WTC11 (cell line): ENCODE results near the gene SOCS2.

Source experiments
- CBFB ChIP-seq: sonication (generic); formaldehyde crosslinking; IDR thresholded peaks from 2 replicates; pipeline ENCODE4 v1.8.1; 2022; ENCODE audit warnings: mild to moderate bottlenecking, low read depth, missing genetic modification reagents
- CREM ChIP-seq: sonication (generic); formaldehyde crosslinking; IDR thresholded peaks from 2 replicates; pipeline ENCODE4 v1.8.1; 2022; ENCODE audit warnings: mild to moderate bottlenecking, missing genetic modification reagents, moderate library complexity
- CTCF ChIP-seq: fragments of 200-600 bp; IDR thresholded peaks from 2 replicates; pipeline ENCODE4 v1.8.0; 2022; ENCODE audit warnings: antibody characterized with exemption
- ESRRA ChIP-seq: sonication (generic); formaldehyde crosslinking; IDR thresholded peaks from 2 replicates; pipeline ENCODE4 v1.8.1; 2022; ENCODE audit warnings: mild to moderate bottlenecking, missing genetic modification reagents, borderline replicate concordance
- FOXP1 ChIP-seq: sonication (generic); formaldehyde crosslinking; IDR thresholded peaks from 2 replicates; pipeline ENCODE4 v1.8.0; 2022; ENCODE audit warnings: missing genetic modification reagents, mild to moderate bottlenecking, moderate library complexity, borderline replicate concordance
- FOXP4 ChIP-seq: sonication (generic); formaldehyde crosslinking; IDR thresholded peaks from 2 replicates; pipeline ENCODE4 v1.8.0; 2022; ENCODE audit warnings: mild to moderate bottlenecking, missing genetic modification reagents
- MAX ChIP-seq: sonication (generic); formaldehyde crosslinking; IDR thresholded peaks from 2 replicates; pipeline ENCODE4 v1.8.0; 2022; ENCODE audit warnings: mild to moderate bottlenecking, missing genetic modification reagents
- NR1H2 ChIP-seq: sonication (generic); formaldehyde crosslinking; IDR thresholded peaks from 2 replicates; pipeline ENCODE4 v1.9.0; 2021; ENCODE audit warnings: mild to moderate bottlenecking, moderate library complexity, missing genetic modification reagents
- USF1 ChIP-seq: sonication (generic); formaldehyde crosslinking; IDR thresholded peaks from 2 replicates; pipeline ENCODE4 v1.8.0; 2022; ENCODE audit warnings: mild to moderate bottlenecking, missing genetic modification reagents
- ZBTB43 ChIP-seq: sonication (generic); formaldehyde crosslinking; IDR thresholded peaks from 2 replicates; pipeline ENCODE4 v1.8.1; 2023; ENCODE audit warnings: mild to moderate bottlenecking, missing genetic modification reagents
- ZNF121 ChIP-seq: sonication (generic); formaldehyde crosslinking; IDR thresholded peaks from 2 replicates; pipeline ENCODE4 v1.8.0; 2023; ENCODE audit warnings: missing genetic modification reagents
- ZNF138 ChIP-seq: sonication (generic); formaldehyde crosslinking; conservative IDR thresholded peaks from 2 replicates; pipeline ENCODE4 v1.8.1; 2022; ENCODE audit warnings: mild to moderate bottlenecking, moderate library complexity, missing genetic modification reagents
- TF ChIP-seq, protein P1 (sequence below): sonication (generic); formaldehyde crosslinking; IDR thresholded peaks from 2 replicates; pipeline ENCODE4 v1.8.1; 2023; ENCODE audit warnings: mild to moderate bottlenecking, missing genetic modification reagents, moderate library complexity
- TF ChIP-seq, protein P2 (sequence below): sonication (generic); formaldehyde crosslinking; IDR thresholded peaks from 2 replicates; pipeline ENCODE4 v1.8.1; 2022; ENCODE audit warnings: low read depth, missing genetic modification reagents, borderline replicate concordance

GRCh38 chr12:93587611-93588010, 15.1 kb downstream of the SOCS2 start:
- TF ChIP-seq CTCF (no peak), ESRRA (no peak), MAX (CRISPR knock-in tag) (no peak), ZBTB43 (no peak), NR1H2 (no peak), USF1 (CRISPR knock-in tag) (no peak), FOXP4 (CRISPR knock-in tag) (no peak), CREM (CRISPR knock-in tag) (no peak), ZNF121 (CRISPR knock-in tag) (no peak), CBFB (CRISPR knock-in tag) (no peak), FOXP1 (no peak), ZNF138 (CRISPR knock-in tag) (no peak)
- TF ChIP-seq, protein P1, sequence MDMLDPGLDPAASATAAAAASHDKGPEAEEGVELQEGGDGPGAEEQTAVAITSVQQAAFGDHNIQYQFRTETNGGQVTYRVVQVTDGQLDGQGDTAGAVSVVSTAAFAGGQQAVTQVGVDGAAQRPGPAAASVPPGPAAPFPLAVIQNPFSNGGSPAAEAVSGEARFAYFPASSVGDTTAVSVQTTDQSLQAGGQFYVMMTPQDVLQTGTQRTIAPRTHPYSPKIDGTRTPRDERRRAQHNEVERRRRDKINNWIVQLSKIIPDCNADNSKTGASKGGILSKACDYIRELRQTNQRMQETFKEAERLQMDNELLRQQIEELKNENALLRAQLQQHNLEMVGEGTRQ (CRISPR knock-in tag) = no peak
- TF ChIP-seq, protein P2, sequence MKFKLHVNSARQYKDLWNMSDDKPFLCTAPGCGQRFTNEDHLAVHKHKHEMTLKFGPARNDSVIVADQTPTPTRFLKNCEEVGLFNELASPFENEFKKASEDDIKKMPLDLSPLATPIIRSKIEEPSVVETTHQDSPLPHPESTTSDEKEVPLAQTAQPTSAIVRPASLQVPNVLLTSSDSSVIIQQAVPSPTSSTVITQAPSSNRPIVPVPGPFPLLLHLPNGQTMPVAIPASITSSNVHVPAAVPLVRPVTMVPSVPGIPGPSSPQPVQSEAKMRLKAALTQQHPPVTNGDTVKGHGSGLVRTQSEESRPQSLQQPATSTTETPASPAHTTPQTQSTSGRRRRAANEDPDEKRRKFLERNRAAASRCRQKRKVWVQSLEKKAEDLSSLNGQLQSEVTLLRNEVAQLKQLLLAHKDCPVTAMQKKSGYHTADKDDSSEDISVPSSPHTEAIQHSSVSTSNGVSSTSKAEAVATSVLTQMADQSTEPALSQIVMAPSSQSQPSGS = no peak
